Measurements from ENCODE around the gene REEP1.
A peak's percentile ranks its signal among the peaks of the same experiment; 100 is the strongest.

Gene REEP1, protein sequence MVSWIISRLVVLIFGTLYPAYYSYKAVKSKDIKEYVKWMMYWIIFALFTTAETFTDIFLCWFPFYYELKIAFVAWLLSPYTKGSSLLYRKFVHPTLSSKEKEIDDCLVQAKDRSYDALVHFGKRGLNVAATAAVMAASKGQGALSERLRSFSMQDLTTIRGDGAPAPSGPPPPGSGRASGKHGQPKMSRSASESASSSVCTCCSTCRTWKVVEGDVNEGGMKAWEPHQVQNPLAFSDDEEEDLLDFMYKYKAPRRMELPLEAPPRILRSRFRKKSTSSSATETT

DNA sequence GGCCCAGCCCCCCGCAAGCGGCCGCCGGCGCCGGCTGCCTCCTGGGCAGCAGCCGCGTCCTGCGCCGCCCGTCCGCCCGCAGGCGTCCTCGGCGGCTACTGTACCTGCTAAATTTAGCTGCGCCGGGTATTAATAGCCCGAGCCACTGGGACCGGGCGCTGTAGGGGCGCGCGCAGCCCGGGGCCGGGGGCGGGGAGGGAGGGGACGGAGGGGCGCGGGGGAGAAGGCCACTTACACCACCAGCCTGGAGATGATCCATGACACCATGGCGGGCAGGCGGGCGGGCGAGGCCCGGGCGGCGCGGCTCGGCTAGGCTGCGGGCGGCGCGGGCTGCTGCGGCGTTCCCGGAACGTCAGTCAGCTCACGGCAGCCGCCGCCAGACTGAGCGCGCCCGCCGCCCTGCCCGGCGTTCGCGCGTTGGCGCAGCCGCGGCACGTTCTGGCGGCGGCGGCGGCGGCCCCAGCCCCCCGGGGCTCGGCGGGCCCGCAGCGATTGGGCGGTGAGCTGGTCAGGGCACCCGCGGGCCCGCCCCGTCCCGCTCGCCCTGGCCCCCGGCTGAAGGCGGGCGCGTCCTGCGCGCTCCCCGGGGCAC lies at the start of gene REEP1:
Gene REEP1 (minus strand): TSS at position 383 of the 592 bp plus-strand sequence. CDS start 116 bp downstream, at position 267.
- DNase-seq, result no peak

DNA sequence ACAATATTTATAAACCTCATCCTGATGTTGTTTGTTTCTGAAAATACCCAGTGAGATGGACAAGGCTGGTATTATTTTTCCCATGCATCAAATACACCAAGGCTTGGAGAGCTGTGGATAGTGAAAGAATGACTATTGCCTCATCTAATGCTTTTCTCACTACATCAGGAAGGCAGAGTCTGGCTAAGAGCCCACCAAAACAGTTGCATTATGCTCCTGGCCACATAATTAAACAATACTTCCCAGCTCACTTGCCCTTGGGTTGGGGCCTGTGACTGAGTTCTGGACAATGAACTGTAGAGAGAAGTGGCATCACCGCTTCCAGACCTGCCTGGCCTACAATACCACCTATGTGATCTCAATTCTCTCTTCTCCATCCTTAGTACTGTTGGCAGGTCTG lies 46.4 kb upstream of the REEP1 start:
- no peak for DNase-seq

DNA sequence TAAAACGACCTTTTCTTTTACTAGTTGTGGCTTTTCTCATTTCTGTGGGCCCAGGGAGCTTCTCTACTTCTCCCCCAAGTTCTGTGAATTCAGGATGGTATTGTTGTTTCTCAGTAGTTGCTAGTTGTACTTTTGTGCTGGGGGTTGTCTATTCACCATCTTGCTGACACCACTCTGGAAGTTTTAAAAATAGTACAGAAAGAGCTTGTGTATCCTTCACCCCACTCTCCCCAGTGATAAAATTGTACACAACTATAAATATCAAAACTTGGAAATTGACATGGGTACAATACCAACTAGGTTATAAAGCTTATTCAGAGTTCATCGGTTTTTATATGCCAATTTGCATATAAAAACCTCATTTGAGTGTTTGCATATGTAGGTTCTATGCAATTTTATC lies 45.3 kb upstream of the REEP1 start:
- DNase-seq, result no peak

DNA sequence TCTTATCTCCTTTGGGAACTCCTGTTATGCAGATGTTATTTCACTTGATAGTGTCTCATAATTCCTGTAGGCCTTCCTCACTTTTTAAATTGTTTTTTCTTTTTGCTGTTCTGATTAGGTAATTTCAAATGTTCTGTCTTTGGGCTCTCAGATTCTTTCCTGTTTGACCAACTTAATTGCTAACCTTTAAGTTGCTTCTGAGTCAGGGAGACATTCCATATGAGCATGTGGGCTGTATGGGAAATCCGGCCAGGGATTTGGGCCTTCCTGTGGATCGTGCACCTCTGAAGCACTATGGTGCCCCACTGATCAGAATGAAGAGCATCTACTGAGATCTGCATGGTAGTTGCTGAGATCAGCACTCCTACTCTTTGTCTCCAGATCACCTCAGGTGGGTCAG lies 44.7 kb upstream of the REEP1 start:
- no peak for DNase-seq

DNA sequence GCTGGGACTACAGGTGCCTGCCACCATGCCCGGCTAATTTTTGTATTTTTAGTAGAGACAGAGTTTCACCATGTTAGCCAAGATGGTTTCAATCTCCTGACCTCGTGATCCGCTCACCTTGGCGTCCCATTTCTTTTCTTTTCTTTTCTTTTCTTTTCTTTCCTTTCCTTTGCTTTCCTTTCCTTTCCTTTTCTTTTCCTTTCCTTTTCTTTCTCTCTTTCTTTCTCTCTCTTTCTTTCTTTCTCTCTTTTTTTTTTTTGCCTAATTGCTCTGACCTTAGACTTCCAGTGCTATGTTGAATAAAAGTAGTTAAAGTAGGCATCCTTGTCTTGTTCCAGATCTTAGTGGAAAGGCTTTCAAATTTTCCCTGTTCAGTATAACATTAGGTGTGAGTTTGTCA lies 41.0 kb upstream of the REEP1 start:
- no peak for DNase-seq

DNA sequence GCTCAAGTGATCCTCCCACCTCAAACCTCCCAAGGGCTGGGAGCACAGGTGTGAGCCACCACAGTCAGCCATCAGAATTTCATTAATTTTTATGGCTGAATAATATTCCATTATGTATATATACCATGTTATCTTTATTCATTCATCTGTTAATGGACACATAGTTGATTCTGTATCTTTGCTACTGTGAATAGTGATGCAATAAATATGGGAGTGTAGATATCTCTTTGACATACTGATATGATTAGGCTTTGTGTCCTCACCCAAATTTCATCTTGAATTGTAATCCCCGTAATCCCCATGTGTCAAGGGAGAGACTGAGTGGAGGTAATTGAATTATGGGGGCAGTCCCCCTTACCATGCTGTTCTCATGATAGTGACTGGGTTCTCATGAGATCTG lies 38.2 kb upstream of the REEP1 start:
- DNase-seq, result no peak

DNA sequence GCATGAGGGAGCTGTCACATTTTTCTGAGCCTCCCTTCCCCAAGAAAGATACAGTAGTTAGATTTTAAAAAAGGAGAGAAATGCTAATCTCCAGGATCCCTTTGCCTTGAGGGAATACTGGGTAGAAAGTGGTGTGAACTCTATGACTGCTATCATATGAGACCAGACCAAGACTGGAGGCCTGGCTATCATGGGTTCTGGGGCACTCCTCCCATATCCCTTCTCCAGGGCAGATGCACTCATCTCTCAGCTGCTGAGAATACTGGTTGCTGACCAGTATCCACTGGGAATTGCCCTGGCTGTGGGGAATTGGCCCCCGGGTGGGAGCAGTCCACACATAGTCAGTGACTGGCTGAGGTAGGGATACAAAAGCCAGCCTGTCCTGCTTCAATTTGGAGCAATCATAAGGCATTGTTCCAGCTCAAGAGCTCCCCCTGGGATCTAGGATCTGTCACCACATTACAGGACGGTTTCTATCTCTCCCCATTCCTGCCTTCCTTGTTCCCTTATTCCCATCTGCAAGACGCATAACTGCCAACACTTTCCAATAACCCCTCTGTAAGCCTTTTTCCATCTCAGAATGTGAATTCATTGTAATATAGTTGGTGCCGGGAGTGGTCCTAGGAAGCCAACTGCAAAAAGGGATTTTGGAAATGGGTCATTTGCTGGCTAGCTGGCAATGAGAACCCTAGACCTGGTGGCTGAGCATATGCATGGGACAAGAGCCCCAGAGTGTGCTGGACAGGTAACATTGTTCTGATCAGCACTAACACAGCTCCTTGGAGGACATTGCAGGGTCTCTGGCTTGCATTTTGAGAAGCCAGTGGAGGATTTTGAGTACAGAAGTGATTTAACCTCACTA lies 35.4 kb upstream of the REEP1 start:
- no peak for DNase-seq

DNA sequence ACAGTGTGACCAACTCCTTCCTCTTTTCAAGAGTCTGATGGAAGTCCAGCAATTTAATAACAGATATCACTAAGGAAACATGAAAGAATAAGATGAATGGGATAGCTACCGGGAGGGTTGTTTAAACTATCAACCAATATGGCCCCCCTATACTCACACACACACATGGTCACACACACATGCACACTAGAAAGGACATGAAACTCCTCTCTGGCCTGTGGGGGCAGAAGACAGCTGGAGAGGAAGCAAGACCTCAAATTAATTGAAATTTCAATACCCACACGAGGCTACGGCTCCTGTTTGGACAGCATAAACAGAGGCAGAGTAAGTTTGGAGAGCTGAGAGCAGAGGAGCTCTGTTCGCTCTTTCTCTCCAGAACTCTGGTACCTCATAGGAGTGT lies 34.7 kb upstream of the REEP1 start:
- DNase-seq, result no peak

DNA sequence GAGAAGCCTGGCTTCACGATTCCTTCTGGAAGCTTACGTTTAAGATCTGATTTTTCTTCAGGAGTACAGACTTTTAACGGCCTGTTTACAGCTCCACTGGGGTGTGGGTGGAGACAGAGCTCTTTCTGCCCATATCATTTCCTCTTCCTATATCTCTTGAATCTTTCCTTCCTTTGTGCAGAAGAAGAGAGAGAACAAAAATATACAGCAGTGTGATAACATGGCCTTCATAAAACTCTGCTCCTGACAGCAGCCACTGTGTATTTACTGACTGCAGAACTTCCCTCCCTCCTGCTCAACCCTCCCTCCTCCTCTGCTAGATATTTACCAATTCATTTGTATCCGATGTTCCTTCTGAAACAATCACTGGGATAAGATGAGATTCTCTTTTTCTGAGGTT lies 34.1 kb upstream of the REEP1 start:
- DNase-seq, result peak; percentile 11

DNA sequence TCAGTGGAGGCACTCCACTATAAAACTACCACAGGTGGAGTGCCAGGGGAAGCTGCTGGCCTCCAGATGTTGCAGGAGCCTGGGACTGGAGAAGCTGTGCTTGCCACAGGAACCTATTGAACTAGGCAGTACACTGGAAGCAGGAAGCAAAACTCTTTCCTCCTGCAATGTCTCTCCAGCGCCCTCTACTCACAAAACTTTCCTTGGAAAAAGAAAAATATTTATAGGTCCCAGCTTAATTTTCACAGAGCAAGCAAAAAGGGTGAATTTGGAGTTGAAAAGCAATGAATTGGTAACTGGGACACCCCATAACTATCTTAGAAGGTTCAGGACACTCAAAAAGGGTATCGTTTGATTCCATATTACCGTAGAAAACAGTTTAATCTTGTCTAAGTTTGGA lies 33.2 kb upstream of the REEP1 start:
- DNase-seq, result peak; percentile 3

DNA sequence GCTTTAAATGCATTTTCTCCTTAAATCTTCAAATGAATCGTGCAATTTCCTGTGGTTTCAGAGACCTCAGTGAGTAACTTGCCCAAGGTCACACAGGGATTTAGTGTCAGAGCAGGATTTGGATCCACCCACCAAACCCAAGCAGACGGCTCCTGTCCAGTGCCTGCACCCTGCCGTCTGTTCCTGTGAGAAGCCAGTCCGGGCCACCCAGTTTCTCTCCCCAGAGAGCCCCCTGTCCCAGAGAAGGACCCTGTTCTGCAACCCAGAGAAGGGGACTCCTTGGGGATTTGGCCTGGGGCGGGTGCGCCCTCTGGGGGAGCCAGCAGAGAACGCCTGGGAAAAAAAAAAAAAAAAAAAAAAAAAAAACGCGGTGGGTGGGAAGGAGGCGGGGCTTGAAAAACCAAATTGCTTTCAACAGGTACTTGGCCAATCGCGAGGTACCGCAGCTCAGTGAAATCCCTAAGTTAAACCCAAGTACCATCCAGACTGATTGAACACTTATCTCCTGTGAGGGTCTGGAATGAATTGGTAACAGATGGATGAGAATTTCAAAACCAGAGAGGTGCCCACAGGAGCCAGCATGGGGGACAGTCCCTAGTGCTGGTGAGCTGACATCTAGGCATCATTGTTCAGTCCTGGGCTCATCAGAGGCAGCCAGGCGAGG lies 30.9 kb upstream of the REEP1 start:
- DNase-seq, result no peak

DNA sequence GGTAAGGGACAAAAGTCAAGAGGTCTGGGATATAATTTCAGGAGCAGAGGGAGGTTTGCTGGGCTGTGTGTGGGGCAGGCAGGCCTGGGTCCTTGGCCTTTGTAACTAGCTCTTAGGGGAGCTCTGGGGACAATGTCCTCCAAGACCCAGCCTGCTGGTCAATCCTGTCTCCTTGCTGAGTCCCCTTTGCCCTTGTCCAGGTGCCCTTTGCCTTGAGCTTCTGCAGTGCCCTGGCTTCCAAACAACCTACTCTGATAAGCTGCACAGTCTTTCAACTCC lies 30.0 kb upstream of the REEP1 start:
- DNase-seq, result no peak

DNA sequence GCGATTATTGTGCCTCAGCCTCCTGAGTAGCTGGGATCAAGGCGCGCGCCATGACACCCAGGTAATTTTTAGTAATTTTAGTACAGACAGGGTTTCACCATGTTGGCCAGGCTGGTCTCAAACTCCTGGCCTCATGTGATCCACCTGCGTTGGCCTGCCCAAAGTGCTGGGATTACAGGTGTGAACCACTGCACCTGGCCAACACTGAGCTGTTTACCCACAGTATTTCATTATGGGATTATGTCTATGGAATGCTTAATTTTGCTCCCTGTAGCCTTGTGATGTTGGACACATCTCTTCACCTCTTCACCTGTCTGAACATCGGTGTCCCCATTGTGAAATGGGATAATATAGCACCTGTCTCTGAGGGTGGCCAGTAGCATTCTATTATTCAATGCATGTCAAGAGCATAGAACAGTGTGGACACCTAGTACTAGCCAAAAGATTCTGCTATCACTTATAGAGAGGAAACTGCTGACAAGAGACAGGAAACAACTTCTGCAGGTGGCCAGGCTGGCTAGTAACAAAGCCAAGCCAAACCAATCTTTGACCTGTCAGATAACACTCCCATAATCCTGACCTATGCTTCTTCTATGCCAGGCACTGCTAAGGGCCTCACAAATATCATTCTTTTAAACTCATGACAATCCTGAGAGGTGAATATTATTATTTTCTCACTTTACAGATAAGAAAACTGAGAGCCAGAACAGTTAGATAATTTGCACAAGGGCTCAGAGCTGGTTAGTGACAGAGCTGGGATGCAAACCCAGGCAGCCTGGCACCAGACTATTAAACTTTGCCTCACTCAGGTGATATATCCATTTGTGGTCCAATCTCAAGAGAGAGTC lies 29.4 kb upstream of the REEP1 start:
- no peak for DNase-seq

DNA sequence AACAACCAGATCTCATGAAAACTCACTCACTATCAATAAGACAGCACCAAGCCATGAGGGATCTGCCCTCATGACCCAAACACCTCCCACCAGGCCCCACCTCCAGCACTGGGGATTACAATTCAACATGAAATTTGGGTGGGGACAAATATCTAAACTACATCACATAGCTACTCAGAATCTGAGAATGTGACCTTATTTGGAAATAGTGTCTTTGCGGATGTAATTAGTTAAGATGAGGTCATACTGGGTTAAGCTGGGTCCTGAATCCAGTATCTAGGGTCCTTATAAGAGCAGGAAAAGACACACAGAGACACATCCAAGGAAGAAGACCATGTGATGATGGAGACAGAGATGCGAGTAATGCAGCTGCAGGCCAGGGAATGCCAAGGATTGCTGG lies 27.5 kb upstream of the REEP1 start:
- DNase-seq, result no peak

DNA sequence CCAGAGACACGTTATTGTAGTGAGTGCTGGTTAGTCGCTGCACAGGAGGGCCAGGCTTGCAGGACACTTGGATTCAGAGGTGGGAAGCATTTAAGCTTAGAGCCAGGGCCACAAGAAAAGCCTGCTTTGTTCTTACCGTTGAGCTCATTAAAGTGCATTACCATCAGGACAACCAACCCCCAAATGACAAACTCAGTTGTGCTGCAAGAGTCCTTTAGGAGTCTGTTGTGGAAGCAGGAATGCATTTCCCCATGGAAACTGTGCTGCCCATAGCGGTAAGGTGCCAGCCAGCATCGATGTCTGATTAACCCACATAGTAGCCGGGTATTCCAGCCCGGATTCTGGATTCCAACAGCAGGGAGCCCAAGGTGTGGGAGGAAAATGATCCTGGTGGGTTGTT lies 23.4 kb upstream of the REEP1 start:
- DNase-seq, result no peak

DNA sequence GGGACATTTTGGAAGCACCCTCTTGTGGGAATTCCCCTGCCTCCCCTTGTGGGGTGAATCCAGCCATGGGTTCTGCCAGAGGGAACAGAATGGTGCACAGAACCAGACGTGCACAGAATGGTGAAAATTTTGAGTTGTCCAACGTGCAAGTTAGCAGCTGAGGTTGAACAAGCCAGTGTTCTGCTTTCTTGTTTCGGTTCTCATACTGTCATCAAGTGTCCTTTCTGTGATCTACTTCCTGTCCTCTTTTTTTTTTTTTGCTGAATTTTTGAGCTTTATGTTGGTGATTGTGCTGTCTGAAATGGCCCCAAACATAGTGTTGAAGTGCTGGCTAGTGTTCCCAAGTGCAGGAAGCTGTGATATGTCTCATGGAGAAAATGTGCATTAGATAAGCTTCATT lies 21.5 kb upstream of the REEP1 start:
- no peak for DNase-seq

DNA sequence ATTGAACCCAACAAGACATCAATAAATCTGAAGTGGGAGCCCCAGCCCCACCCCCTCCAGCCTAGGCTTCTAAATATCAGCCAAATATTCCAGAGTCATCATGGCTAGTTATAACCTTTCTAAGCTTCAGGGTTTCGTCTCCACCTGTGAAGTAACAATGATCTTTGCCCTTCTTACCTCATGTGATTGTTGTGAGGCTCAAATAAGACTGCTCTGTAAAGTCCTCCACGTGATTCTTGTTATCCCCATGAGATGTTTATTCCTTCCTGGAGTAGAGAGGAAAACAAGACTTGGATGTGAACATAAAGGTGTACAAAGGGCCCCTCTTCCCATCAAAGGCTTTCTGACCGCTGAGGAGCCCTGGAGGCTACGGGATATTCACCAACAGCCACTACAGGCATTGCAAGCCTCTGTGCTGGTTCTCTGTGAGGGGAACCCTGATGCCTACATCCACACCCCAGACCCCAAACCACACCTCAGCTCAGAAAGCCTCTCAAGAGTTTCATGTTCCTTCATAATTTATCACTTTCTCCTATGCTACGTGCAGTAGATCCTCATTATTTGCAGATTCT lies 20.1 kb upstream of the REEP1 start:
- DNase-seq, result no peak

DNA sequence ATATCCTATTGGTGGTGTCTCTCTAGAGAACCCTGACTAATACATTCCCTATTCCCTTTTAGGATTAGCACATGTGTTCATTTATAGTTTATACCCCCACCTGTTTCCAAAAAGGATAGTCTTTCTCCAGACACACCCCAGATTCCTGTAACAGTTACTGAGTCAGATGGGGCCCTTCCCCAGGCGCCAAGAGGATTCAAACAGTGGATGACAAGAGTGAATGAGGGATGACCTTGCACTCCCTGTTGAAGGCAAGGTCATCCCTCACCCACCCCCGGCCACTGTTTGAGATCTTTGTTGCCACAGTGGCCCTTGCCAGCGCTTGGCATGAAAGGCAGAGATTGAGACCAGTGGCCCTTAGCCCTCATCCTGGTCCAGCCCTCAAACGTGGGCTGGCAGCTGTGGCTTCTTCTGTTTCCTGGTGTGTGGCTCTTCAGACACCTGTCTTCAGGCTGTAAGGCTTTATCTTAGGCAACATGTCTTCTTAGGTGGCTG lies 15.3 kb upstream of the REEP1 start:
- no peak for DNase-seq

DNA sequence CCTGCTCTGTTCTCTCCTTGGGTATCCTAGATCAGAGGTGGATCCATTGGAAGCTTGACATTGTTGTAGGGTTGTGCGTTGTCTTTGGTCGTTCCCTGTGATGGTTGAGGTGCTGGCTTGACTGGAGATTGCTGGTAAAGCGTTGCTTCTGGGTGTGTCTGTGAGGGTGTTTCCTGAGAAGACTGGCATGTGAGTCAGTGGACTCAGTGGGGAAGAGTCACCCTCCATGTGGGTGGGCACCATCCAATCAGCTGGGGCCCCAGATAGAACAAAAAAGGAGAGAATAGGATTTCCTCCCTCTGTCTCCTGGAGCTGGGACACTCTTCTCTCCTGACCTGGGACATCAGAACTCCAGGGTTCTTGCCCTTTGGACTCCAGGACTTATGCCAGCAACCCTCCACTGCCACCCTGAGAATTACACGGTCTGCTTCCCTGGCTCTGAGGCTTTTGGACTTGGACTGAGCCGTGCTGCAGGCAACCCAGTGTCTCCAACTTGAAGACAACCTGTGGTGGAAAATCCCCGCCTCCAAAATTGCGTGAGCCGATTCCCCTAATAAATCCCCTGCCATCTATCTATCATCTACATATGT lies 14.8 kb upstream of the REEP1 start:
- no peak for DNase-seq

DNA sequence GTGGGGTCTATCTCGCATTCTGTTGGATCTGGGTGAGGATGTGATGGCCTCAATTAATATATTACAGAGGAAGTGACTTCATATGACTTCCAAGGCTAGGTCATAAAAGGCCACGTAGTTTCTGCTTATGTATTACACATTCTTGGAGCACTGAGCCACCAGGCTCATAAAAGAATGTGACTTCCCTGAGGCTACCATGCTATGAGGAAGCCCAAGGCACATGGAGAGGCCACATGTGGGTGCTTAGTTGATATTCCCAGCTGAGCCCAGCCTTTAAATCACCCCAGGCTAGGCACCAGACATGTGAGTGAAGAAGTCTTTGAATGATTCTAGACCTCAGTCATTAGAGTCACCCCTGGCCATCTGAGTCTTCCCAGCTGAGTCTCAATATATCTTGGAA lies 13.3 kb upstream of the REEP1 start:
- DNase-seq, result no peak

DNA sequence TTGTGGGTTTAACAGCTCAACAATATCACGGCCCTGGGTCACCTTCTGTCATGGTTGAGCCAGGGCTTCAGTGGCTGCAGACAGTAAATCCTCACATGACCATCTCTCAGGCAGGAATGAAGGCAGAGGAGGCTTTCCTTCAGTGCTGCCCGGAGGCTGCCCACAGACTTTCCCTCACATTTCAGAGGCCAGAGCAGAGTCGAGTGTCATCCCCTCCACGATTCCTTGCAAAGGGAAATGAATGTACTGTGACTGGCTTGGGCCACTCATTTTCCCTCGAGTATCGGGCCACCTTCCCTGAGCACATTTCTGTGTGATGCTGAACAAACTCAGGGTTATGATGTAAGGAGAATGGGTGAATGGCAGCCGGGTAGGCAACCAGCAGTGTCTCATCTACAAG lies 10.0 kb upstream of the REEP1 start:
- DNase-seq, result no peak
